ENCODE results near the gene MMP17. TPM values are rescaled to one million over a fixed set of nuclear protein-coding genes. Genes with fewer than 3 reads are reported as not detected.
"Not testable (repeated sequence)": the region's sequence is repeated elsewhere in the genome, so short reads cannot be mapped to it uniquely, and the experiment has no call there.

MMP17 gene
- total and polyA plus RNA-seq, 8 donors, result 0.46 to 3.1 (median 2.1) TPM; not detected in 2

- DNase-seq, result no peak
- H3K4me1 ChIP-seq, result peaks cover 4 to 10% (median 6%) of the 10 kb centered on the region in 4 donors
- intact Hi-C loops (cut with DNase I; ENCODE audit: low total_unique reads), result no loop called here
- no peak overlapping the region for H3K4me3 ChIP-seq
- WGBS, 5 donors, result 71 to 81% (median 73%) methylated on average over 7 of the region's 7 CpGs
- no peaks in the 10 kb centered on the region for H3K27me3 ChIP-seq
- H3K27ac ChIP-seq, result no peak overlapping the region
- peaks cover 5 to 16% (median 13%) of the 10 kb centered on the region in 4 donors for H3K36me3 ChIP-seq
- H3K9me3 ChIP-seq, result no peaks in the 10 kb centered on the region
- TF ChIP-seq CTCF (IDR thresholded peaks at IDR 0.05) (no peak), EP300 (IDR thresholded peaks at IDR 0.05) (no peak)
Observed at GRCh38 chr12:131806674-131807073, 21.5 kb upstream of the MMP17 start.

GRCh38 chr12:131808744-131809371 lies 19.3 kb upstream of the MMP17 start:
- 54 to 78% (median 70%) methylated on average over 43 to 44 of the region's 44 CpGs for WGBS, 5 donors
- Histone ChIP-seq H3K4me3 (peak overlapping the region in 3 of 4 donors; percentile 16 to 34 (median 21)), H3K36me3 (no peaks in the 10 kb centered on the region), H3K27me3 (no peaks in the 10 kb centered on the region), H3K27ac (peak overlapping the region in 1 of 5 donors; percentile 1), H3K4me1 (peaks cover 1 to 6% (median 4%) of the 10 kb centered on the region in 4 donors), H3K9me3 (peaks cover 0 to 13% (median 9%) of the 10 kb centered on the region in 4 donors)
- TF ChIP-seq EP300 (IDR thresholded peaks at IDR 0.05), result no peak
- TF ChIP-seq POLR2A (IDR thresholded peaks at IDR 0.05), result no peak
- no peak for TF ChIP-seq CTCF (IDR thresholded peaks at IDR 0.05)
- TF ChIP-seq POLR2AphosphoS5 (IDR thresholded peaks at IDR 0.05), result no peak
- intact Hi-C loops (cut with DNase I; ENCODE audit: low total_unique reads), result no loop called here
- DNase-seq, result peak in 1 of 2 donors; percentile 55

GRCh38 chr12:131809476-131810254 lies 18.5 kb upstream of the MMP17 start:
- DNase-seq; intact Hi-C loops (cut with DNase I; ENCODE audit: low total_unique reads); H3K4me1 ChIP-seq; H3K27me3 ChIP-seq; H3K27ac ChIP-seq; H3K4me3 ChIP-seq; H3K36me3 ChIP-seq: not testable (repeated sequence)
- 80 to 97% (median 84%) methylated on average over 6 to 9 of the region's 9 CpGs for WGBS, 5 donors
- H3K9me3 ChIP-seq, result peaks cover 0 to 13% (median 9%) of the 10 kb centered on the region in 4 donors

- peaks cover 0 to 13% (median 9%) of the 10 kb centered on the region in 4 donors for H3K9me3 ChIP-seq
- H3K27me3 ChIP-seq, result no peaks in the 10 kb centered on the region
- H3K4me3 ChIP-seq, result no peak overlapping the region
- no peaks in the 10 kb centered on the region for H3K4me1 ChIP-seq
- no peaks in the 10 kb centered on the region for H3K36me3 ChIP-seq
- no peak for DNase-seq
- TF ChIP-seq POLR2AphosphoS5 (IDR thresholded peaks at IDR 0.05), result no peak
- no peak for TF ChIP-seq CTCF (IDR thresholded peaks at IDR 0.05)
- no peak for TF ChIP-seq POLR2A (IDR thresholded peaks at IDR 0.05)
- no peak for TF ChIP-seq EP300 (IDR thresholded peaks at IDR 0.05)
- 59 to 77% (median 66%) methylated on average over 13 of the region's 13 CpGs for WGBS, 5 donors
- intact Hi-C loops (cut with DNase I; ENCODE audit: low total_unique reads), result no loop called here
- no peak overlapping the region for H3K27ac ChIP-seq
Observed at GRCh38 chr12:131810726-131811125, 17.5 kb upstream of the MMP17 start.
